ENCODE results near the gene CEP85. TPM values are rescaled to one million over a fixed set of nuclear protein-coding genes. Genes with fewer than 3 reads are reported as not detected.

The CEP85 gene
- total RNA-seq, 1 experiment from 2014 or later: 42.5 TPM

GRCh38 chr1:26287033-26287711, 53.2 kb downstream of the CEP85 start:
- DNase-seq: no peak
- intact Hi-C loops (cut with micrococcal nuclease; ENCODE audit: unreplicated experiment): no loop called here
- Histone ChIP-seq H3K27ac (no peak overlapping the region), H3F3A (ENCODE audit: insufficient read depth, low read depth) (no peaks in the 10 kb centered on the region; the same call in 1 of the 2 replicates), H3K9me2 (ENCODE audit: insufficient read depth) (no peaks in the 10 kb centered on the region), H3K27me3 (ENCODE audit: insufficient read depth, low read depth) (no peaks in the 10 kb centered on the region), H2AFZ (no peak overlapping the region), H3K36me3 (ENCODE audit: low read depth) (no peaks in the 10 kb centered on the region), H3K79me2 (ENCODE audit: low read depth) (no peaks in the 10 kb centered on the region), H3K9me3 (ENCODE audit: insufficient read depth, low read depth) (no peaks in the 10 kb centered on the region), H3K4me1 (replicated peaks; ENCODE audit: insufficient read depth) (peaks cover 6% of the 10 kb centered on the region), H3K4me2 (no peak overlapping the region), H4K20me1 (ENCODE audit: insufficient read depth) (no peaks in the 10 kb centered on the region), H3K4me3 (no peak overlapping the region)
- BruUV-seq (replicated peaks): no TSS peak
- ChIA-PET POLR2A (ENCODE audit: unreplicated experiment) (no interaction called here), CTCF (no interaction called here)
- TF ChIP-seq, protein P1, sequence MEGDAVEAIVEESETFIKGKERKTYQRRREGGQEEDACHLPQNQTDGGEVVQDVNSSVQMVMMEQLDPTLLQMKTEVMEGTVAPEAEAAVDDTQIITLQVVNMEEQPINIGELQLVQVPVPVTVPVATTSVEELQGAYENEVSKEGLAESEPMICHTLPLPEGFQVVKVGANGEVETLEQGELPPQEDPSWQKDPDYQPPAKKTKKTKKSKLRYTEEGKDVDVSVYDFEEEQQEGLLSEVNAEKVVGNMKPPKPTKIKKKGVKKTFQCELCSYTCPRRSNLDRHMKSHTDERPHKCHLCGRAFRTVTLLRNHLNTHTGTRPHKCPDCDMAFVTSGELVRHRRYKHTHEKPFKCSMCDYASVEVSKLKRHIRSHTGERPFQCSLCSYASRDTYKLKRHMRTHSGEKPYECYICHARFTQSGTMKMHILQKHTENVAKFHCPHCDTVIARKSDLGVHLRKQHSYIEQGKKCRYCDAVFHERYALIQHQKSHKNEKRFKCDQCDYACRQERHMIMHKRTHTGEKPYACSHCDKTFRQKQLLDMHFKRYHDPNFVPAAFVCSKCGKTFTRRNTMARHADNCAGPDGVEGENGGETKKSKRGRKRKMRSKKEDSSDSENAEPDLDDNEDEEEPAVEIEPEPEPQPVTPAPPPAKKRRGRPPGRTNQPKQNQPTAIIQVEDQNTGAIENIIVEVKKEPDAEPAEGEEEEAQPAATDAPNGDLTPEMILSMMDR (conservative IDR thresholded peaks at IDR 0.05): no peak
- TF ChIP-seq EZH2 (IDR thresholded peaks at IDR 0.05; ENCODE audit: low read depth): no peak

- no TSS peak for BruUV-seq (replicated peaks)
Measured at GRCh38 chr1:26287811-26288210, 53.8 kb downstream of the CEP85 start.

DNA sequence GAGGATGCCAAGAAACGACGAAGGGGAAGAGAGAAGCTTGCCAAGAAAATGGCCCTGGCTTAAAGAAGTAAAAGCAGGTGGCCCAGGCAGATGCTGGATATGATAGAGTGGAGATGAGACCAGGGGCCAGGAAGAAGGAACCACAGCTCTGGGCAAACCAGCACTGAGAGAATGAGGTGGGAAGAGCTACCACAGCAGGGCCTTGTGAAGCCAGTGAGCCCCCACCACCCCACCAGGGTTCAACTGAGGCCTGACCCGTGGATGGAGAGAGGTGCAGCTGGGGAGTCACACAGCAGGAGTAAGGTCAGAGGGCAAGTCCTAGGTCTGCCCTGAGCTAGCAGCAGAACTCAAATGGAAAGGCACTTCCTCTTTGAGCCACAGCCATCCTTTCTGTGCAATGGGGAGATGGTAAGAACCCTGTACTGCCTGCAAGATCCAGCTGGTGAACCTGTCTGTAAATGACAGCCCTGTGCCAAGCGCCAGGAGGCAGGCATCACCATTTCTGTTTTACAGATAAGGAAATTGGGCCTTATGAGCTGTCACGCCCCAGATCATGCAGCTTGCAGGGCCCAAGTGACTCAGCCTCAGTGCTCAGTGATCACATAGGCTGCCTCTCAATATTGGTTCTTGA, 54.4 kb downstream of the CEP85 start:
- H3K4me2 ChIP-seq: no peak overlapping the region
- H3K9me3 ChIP-seq (ENCODE audit: insufficient read depth, low read depth): no peaks in the 10 kb centered on the region
- POLR2A ChIA-PET (ENCODE audit: unreplicated experiment): no interaction called here

More at GRCh38 chr1:26287811-26288210, 53.8 kb downstream of the CEP85 start:
- H3K4me3 ChIP-seq: no peak overlapping the region
- no peaks in the 10 kb centered on the region for H4K20me1 ChIP-seq (ENCODE audit: insufficient read depth)
- CTCF ChIA-PET: no interaction called here
- H3K27me3 ChIP-seq (ENCODE audit: insufficient read depth, low read depth): no peaks in the 10 kb centered on the region
- no peaks in the 10 kb centered on the region for H3K36me3 ChIP-seq (ENCODE audit: low read depth)
- H3K4me1 ChIP-seq (replicated peaks; ENCODE audit: insufficient read depth): peaks cover 6% of the 10 kb centered on the region
- H3K79me2 ChIP-seq (ENCODE audit: low read depth): no peaks in the 10 kb centered on the region
- TF ChIP-seq, protein P1 (conservative IDR thresholded peaks at IDR 0.05): no peak
- TF ChIP-seq EZH2 (IDR thresholded peaks at IDR 0.05; ENCODE audit: low read depth): no peak
- no peaks in the 10 kb centered on the region for H3K9me2 ChIP-seq (ENCODE audit: insufficient read depth)
- H3K4me2 ChIP-seq: no peak overlapping the region
- POLR2A ChIA-PET (ENCODE audit: unreplicated experiment): no interaction called here
- H3F3A ChIP-seq (ENCODE audit: insufficient read depth, low read depth): no peaks in the 10 kb centered on the region; the same call in 1 of the 2 replicates
- no peak for DNase-seq
- no peak overlapping the region for H3K27ac ChIP-seq
- intact Hi-C loops (cut with micrococcal nuclease; ENCODE audit: unreplicated experiment): no loop called here
- H2AFZ ChIP-seq: no peak overlapping the region
- no peaks in the 10 kb centered on the region for H3K9me3 ChIP-seq (ENCODE audit: insufficient read depth, low read depth)

More for the DNA sequence above, 54.4 kb downstream of the CEP85 start:
- intact Hi-C loops (cut with micrococcal nuclease; ENCODE audit: unreplicated experiment): no loop called here
- H3K4me3 ChIP-seq: no peak overlapping the region
- peaks cover 6% of the 10 kb centered on the region for H3K4me1 ChIP-seq (replicated peaks; ENCODE audit: insufficient read depth)
- no peak overlapping the region for H2AFZ ChIP-seq
- no peaks in the 10 kb centered on the region for H3K36me3 ChIP-seq (ENCODE audit: low read depth)
- TF ChIP-seq EZH2 (IDR thresholded peaks at IDR 0.05; ENCODE audit: low read depth): no peak
- TF ChIP-seq, protein P1 (conservative IDR thresholded peaks at IDR 0.05): no peak
- no peak for DNase-seq
- H4K20me1 ChIP-seq (ENCODE audit: insufficient read depth): no peaks in the 10 kb centered on the region
- CTCF ChIA-PET: no interaction called here
- H3K27me3 ChIP-seq (ENCODE audit: insufficient read depth, low read depth): no peaks in the 10 kb centered on the region
- no peak overlapping the region for H3K27ac ChIP-seq
- BruUV-seq (replicated peaks): no TSS peak
- H3K9me2 ChIP-seq (ENCODE audit: insufficient read depth): no peaks in the 10 kb centered on the region
- H3F3A ChIP-seq (ENCODE audit: insufficient read depth, low read depth): no peaks in the 10 kb centered on the region; the same call in 1 of the 2 replicates
- H3K79me2 ChIP-seq (ENCODE audit: low read depth): no peaks in the 10 kb centered on the region
